Hematopoietic multipotent progenitor cell treated with erythropoietin and hydrocortisone succinate and interleukin-3 and kit ligand, for 8 days (in vitro differentiated cells): Measurements from ENCODE around the gene CDK18.
"Not testable (repeated sequence)": the region's sequence is repeated elsewhere in the genome, so short reads cannot be mapped to it uniquely, and the experiment has no call there.

Experiments
- DNase-seq: peaks from one replicate; pipeline ENCODE4 v3.0.0-alpha.2; 2015

The CDK18 gene

DNA sequence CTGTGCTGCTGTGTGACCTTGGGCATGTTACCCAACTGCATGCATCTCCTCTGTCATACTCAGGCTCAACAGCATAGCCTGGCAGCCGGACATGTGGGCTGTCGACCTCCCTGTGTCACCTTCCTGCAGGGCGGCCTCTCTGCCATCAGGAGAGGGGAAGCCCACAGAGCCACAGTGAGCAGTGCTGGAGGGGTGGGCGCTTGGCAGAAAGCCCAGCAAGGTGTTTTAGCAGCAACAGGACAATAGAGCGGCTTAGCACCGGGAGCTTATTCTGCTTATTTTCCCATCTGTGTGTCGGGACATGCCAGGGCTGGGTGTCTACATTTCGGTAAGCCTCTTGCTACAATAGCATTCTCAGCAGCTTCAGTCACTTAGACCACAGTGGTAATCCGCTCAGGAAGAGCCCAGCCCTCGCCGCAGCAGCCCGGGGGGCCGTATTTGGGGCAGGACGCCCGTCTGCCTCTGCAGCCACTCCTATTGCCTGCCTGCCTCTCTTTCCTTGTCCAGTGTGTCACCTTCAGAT is 22.8 kb upstream of the CDK18 start:
- no peak for DNase-seq

DNA sequence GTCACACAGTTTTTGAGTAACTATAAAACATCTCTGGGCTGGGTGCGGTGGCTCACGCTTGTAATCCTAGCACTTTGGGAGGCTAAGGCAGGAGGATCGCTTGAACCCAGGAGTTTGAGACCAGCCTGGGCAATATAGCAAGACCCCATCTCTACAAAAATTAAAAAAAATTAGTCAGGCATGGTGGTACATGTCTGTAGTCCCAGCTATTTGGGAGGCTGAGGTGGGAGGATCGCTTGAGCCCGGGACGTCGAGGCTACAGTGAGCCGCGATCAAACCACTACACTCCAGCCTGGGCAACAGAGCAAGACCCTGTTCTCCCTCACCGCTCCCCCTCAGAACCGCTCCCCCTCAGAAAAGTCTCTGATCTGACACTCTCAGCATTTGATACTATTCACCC is 21.9 kb upstream of the CDK18 start:
- not testable (repeated sequence) for DNase-seq

DNA sequence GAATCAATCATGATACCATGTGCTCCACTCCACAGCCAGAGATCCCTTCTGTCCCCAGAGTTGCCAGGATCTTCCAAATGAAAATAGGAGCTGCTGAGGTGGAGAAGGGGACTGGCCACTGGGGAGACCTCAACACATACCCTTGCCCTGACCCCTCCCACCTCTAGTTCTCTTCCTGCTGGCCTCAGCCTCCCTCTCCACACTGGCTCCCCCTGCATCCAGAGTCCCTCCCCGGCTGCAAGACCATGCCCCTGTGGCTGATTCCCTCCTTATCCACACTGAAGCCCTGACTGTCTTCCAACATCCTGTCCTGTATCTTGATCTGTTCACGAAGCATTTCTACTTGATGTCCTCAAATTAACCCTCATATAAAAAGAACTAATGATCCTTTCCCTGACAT is 21.1 kb upstream of the CDK18 start:
- no peak for DNase-seq

DNA sequence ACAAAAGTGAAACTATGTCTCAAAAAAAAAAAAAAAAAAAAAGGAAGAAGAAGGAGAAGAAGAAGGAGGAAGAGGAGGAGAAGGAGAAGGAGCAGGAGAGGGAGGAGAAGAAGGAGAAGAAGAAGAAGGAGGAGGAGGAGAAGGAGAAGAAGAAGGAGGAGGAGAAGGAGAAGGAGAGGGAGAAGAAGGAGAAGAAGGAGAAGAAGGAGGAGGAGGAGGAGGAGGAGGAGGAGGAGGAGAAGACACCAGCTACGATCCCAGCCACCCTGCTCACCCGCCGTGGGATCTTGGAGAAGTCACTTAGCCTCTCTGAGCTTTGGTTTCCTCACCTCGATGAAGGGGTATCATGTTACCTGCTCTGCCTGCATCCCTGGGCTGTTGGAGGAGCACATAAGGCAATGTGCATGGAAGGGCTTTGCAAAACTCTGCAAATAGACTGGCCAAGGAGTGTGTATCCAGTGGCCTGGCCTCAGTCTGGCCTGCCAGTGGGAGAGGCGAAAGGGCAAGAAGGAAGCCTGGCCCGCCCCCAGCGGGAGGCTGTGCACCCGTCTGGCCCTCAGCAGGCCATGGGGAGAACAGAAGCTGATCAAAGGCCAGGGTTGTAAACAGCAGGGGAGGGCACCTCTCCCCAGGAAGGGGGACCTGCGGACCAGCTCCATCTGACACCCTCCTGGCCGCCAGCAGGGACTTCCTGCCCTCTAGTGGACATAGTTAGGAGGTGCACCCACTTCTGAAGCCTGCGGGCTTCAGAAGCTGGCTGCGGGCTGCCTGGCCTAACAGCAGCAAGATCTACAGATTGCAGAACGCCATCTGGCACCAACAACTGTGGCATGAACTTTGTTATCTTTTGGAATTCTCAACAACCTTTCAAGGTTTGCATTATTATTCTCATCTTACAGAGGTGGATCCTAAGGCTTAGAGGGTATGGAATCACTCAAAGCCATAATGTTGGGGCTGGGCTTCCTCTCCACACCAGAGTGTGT is 19.2 kb upstream of the CDK18 start:
- DNase-seq, result peak; percentile 70

DNA sequence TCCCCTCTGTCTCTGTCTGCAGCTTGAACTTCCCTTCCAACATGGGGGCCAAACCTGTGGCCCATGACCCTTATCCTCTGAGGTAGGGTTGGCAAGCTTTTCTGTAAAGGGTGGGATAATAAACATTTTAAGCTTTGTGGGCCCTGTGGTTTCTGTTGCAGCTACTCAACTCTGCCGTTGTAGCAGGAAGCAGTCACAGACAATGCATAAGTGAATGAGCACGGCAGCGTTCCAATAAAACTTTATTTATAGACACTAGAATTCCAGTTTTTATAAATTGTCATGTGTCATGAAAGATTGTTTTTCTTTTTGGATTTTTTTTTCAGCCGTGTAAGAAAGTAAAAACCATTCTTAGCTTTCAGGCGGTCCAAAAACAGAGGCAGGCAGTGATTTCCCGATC is 18.2 kb upstream of the CDK18 start:
- DNase-seq, result no peak

DNA sequence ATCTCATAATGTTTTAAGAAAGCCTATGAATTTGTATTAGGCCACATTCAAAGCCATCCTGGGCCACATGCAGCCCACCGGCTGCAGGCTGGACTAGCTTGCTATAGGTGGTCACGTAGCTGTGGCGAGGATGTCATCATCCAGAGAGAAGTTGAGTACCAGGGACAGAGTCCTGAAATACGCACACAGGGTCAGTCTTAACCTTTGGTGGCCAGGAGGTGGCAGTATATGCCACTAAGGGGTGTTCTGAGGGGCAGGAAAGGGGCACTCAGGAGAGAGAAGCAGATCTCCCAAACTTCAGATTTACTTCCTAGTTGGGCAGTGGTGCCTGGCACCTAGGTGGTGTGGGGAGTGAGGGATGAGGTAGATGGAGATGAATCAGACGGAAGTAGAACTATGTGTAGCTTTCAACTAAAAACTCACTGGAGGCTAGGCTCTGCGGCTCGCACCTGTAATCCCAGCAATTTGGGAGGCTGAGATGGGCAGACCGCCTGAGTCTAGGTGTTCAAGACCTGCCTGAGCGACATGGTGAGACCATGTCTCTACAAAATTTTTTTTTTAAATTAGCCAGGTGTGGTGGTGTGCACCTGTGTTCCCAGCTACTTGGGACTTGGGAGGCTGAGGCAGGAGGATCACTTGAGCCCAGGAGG is 16.3 kb upstream of the CDK18 start:
- peak; percentile 62 for DNase-seq

DNA sequence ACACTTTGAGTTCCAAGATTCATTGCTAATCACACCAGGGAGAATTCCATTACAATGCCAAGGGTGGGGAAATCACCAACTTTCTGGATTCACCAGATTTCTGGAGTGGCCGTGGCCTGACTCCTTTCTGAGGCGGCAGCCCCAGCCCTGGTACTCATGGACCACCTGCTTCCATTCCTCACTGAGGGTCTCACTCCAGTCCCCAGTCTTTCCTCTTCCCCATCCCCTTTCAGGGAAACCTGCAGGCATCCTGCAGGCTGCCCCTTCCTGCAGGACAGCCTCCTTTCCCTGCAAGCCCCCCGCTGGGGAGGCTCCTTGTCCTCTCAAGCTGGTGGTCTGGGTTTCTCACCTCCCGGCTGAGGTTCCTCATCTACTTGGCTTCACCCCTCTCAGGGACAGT is 12.7 kb upstream of the CDK18 start:
- DNase-seq, result no peak

DNA sequence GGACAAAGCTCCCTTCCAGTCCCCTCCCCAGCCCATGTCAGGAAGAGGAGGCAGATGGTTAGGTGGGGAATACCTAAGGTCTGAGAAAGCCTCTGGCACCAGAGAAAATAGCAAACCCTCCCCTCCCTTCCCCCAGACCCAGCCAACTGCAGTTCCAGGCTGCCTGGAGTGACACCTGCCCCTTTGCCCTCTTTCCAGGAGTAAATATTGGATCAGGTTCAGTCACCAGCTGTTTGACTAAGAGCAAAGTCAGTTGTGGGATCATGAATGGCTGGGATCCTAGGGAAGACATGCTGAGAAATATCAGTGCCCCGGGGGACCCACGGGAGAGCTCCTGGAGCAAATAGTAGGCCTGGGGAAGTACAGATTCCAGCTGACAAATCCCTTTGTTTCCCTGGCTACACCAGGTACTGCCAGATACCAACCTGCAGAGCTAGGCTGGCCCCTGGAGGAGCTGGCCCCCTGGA is 12.2 kb upstream of the CDK18 start:
- DNase-seq, result no peak

DNA sequence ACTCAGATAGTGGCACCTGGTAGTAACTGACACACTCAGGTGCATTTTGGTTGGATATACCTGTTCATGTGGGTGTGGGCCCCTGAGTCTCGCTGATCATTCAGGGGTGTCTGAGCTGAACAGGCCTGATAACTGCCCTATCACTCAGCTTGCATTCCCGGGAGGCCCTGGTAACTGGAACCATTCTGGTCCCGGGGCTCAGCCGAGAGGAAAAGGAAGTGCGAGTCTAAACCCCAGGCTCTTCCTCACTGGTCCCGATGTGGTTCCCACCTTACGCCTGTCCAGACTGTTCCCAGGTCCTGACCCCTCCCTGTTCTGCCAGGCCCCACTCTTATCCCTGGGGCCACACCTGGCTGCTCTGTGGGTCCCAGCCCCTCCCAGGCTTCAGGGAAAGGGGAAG is 11.7 kb upstream of the CDK18 start:
- DNase-seq, result no peak

DNA sequence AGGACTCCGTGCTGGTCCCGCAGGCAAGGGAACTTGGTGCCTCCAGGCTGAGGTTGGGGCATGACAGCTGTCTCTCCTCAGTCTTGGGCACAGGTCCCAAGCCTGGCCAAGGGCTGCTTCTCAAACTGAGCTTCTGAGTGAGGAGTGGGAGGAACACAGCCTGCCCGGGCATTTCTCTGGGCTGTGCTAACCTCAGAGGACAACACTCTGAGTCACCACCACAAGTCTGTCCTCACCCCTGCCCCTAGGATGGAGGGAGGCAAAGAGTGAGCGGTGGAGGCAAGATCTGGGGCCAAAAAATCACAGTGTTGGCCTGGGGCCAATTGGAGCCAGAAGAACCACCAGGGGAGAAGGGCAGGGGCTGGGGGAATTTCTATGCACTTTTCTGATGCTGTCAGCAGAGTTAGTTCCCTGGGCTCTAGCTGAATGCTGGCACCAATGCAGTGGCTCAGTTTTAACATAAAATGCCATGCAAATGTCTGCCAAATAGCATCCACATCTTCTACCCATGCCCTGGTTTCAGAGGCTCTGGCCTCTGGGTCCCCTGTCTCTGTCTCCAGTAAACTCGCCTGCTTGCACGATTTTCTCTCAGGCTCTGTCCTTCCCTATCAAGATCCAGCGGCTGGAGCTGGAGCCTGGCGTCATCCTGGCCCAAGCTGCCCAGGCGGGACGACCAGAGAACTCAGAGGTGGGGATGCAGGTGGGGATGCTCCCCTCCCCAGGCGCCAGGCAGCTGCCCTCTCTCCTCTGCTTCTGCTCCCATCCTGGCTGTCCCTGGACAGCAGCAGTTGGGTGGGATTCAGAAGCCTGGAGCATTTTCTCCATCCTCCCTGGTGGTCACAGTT is 11.0 kb upstream of the CDK18 start:
- DNase-seq, result no peak

DNA sequence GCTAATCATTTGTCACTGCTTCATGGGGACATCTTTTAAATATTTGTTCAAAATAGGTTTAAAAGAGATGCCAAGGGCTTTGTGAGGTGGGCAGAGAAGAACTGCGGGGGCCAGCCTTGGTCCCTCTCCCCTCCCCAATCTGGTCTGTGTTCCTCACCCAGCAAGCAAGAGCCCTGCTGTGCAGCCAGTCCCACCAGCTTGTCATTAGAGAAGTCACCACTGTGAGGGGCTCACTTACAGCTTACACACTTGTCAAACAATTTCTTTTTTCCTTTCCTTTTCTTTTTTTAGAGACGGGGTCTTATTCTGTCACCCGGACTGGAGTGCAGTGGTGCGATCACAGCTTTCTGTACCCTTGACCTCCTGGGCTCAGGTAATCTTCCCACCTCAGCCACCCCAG is 10.4 kb upstream of the CDK18 start:
- DNase-seq, result no peak

DNA sequence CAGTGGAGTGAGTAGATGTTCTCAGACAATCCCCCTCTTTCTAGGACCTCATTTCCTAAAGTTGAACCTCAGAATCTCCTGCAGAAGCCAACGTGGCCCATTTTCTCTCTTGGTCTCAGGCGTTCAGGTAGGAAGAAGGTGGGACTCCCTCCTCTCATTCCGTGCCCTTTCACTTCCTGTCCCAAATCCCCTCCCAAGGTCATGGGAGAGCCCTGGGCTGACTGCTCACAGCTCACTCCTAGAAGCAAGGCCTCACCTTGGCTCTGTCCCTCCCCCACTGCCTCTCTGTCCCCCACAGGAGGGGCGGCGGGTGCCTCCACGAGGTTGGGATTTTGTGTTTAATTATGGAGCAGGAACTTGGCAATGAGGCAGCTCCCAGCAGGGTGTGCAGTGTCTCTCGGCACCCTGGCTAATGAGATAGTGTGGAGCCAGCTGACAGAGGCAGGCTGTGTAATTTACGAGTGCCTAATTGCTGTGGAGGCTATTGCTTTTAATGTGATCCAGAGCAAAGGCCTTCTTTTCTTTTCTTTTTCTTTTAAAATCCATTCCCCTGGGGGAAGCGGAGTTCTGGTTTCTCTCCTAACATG is 9.1 kb upstream of the CDK18 start:
- no peak for DNase-seq

DNA sequence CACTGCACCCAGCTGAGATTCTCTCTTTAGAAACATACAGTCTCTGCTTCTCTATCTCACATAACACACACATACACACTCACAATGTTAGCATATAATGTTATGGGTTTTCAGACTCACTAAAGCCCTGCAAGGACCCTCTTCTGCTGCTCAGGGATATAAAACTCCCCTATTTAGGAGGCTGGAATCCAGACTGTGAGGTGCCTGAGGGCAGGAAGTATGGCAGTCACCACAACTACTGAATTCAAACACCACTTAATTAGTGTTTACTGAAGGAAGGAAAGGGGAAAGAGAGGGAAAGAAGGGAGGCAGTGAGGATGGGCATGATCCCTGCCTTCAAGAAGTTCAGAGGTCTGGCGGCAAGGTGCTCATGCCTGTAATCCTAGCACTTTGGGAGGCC is 7.8 kb upstream of the CDK18 start:
- DNase-seq, result no peak

DNA sequence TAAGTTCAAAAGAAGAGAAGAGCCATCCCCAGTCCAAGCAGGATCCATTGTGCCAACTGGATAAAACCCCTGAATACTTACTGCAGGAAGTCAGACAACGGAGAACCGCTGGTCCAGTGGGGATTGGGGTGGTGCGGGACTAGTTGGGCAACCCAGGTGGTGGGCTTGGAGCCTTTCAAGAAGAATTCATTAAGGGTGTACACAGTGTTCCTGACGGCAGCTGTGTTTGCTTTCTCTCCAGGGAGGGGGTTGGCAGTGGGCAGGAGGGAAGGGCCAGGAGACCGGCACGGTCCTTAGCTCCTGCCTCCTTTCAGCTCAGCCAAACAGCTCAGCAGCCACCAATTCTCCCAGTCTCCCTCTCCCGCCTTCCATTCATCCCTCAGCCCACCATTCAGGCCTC is 7.1 kb upstream of the CDK18 start:
- DNase-seq, result no peak

DNA sequence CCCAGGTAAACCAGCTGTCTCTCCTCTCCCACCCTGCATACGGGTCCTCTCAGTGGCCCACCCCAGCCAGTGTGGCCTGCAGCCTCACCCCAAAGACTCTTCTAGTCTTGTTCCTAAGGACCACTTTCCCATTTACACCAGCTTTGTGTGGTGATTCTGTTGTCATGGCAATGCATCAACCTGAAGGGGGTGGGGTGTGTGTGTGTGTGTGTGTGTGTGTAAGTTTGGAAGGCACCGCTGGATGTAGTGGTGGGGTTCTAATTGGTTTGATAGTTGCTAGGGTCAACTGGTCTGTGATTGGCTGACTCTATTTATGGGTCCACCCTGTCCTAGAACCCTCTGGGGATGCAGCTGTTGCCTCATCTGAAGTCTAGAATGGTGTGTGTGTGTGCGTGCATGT is 4.7 kb upstream of the CDK18 start:
- DNase-seq, result no peak

DNA sequence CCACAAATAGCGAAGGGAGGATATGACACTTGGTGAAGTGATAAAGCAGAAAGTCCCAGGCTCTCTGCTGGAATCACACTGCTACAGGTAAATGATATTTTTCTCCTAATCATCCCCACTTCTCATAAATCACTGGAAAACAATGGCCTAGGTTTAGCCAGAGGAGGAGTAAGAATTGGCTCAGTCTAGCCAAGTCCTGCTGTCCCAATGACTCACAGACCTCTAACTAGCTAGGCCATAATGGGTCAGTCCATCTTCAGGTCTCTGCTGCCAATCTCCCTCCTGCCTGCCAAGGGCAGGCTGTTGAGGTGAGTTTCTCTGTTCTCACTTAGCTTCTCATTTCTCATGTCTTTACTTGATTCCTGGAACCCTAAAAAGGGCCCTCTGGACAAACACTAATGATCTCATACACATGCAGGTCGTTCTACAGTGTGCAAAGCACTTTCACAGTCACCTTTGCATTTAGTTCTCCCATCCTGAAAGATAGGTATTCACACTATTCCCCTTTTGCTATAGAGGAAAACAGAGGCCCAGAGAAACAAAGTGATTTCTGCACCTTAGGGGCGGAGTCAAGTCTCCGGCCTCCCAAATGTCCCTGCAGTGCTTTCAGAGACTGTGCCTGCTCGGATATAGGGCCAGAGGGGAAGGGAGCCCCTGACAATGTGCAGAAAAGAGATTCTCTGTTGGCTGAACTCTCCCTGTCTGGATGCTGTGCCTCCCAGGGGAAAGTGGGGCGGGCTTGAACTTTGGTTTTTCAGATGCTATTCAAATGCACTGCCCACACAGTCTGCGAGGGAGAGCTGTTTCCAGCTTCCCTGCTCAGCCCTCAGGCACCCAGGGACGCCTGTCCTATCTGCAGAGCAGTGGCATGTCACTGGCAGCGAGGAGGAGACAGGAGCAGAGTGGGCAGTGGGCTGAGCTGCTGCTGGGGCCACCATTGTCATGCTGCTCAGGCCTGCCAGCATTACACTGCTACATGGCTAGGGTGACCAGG is 3.9 kb upstream of the CDK18 start:
- DNase-seq, result no peak

DNA sequence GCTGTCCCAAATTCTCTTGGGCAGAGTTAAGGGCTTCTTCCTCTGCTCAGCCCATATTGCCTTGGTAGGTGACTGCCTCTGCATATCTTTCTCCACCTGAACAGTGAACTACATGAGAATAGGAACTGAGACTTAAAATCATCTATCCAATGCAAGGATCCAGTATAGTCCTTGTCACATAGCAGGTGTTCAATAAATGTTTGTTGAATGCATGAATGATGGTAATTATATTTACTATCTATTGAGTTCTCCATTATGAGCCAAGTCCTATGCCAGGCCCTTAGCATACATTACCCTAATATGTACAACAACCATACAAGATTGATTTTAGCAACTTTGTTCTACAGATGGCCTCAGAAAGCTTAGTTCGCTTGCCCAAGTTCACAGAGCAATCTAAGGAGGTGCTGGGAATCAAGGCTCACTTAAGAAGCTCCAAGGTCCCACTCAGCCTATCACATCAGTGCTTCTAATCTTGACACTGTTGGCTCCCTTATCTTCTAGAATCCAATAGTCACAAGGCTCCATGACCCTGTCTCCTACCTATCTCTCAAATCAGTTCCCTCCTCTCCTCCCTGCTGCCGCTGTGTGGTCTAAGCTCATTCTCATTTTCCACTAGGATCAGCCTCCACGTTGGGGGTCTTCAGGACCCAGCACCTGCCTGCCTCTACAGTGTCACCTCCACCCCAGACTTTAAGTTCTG is 2.2 kb upstream of the CDK18 start:
- no peak for DNase-seq

DNA sequence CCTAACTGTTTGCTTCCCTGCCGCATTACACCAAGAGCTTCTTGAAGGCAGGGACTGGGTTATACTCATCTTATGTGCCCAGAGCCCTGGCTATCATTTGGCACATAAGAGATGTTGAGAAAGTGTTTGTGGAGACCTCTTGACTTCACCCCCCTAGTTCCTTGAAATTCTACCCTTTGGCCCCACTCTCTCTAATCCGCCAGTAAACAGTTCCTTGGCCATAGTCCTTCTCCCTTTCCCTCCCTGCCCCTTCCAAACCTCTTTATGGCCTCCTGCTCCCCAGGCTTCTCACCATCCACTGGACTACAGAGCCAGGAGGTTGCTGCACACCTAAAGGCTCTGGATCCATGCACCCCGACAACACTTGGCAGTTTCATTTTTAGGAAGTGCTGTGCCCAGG is 1.5 kb upstream of the CDK18 start:
- DNase-seq, result no peak

DNA sequence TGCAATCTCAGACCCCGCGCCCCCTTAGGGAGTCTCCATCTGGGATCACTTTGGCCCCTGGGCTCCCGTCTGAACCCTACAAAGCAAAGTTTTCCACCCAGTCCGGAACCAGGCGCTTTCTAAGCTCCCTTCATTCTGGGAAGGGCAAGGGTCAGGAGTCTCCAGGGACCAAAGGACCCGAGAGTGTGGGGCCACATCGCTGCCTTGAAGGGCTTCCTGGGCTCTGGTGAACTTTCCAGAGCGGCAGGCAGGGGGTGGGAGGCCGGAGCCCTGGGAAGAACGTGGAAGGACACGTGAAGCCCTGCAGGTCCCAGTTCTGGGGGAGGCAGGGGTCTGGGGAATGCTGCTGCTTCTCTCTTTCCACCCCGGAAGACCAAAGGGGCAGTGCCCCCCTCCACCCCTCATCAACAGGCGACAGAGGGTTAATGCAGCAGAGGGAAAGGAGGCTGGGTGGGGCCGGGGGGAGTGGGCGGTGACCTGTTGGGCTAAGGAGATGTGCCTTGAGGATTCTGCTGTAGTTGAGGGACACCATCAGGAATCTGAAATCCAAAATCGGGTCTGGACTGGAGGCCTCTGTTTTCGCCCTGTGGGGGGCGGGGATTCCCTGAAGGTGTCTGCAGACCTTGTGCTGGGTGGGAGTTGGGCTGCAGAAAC is 734 bp downstream of the CDK18 start:
- DNase-seq, result no peak

DNA sequence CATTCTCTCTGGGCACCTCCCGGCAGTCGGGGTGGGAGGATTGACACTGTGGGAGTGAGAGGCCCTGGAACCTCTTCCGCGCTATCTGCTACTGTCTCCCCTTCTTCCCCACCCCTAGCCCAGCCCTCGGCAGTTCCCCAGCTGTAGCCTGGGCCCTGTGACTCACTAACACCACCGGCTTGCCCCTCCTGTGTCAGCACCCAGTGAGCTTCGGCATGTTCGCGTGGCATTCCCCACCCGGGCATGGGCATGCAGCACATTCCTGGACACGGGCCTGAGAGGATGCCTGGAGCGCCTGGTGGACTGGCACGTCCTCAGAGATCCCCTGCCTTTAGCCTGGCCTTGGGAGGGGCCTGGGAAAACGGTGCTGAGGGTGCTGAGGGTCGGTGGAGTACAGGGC is 1.3 kb downstream of the CDK18 start:
- no peak for DNase-seq
